ENCODE measurements around the gene SDK1.

The SDK1 gene

GRCh38 chr7:3805151-3805550, 504.1 kb downstream of the SDK1 start:
- DNase-seq (ENCODE audit: low read depth) = no peak

GRCh38 chr7:3806516-3806915, 505.5 kb downstream of the SDK1 start:
- no peak for DNase-seq (ENCODE audit: low read depth)

GRCh38 chr7:3807824-3808223, 506.8 kb downstream of the SDK1 start:
- no peak for DNase-seq (ENCODE audit: low read depth)

GRCh38 chr7:3821488-3821887, 520.4 kb downstream of the SDK1 start:
- DNase-seq (ENCODE audit: low read depth) = no peak

- DNase-seq (ENCODE audit: low read depth) = no peak
Observed at GRCh38 chr7:3825491-3825890, 524.4 kb downstream of the SDK1 start.

- DNase-seq (ENCODE audit: low read depth) = no peak
Observed at GRCh38 chr7:3832199-3832598, 531.1 kb downstream of the SDK1 start.

- DNase-seq (ENCODE audit: low read depth) = no peak
Observed at GRCh38 chr7:3835109-3835508, 534.1 kb downstream of the SDK1 start.

- no peak for DNase-seq (ENCODE audit: low read depth)
Observed at GRCh38 chr7:3836855-3837254, 535.8 kb downstream of the SDK1 start.

- DNase-seq (ENCODE audit: low read depth) = no peak
Observed at GRCh38 chr7:3844540-3845151, 543.6 kb downstream of the SDK1 start.

GRCh38 chr7:3846738-3847137, 545.7 kb downstream of the SDK1 start:
- DNase-seq (ENCODE audit: low read depth) = no peak

- no peak for DNase-seq (ENCODE audit: low read depth)
Observed at GRCh38 chr7:3847336-3847735, 546.3 kb downstream of the SDK1 start.

GRCh38 chr7:3859431-3859830, 558.4 kb downstream of the SDK1 start:
- DNase-seq (ENCODE audit: low read depth) = no peak

- no peak for DNase-seq (ENCODE audit: low read depth)
Observed at GRCh38 chr7:3860932-3861331, 559.9 kb downstream of the SDK1 start.

- DNase-seq (ENCODE audit: low read depth) = no peak
Observed at GRCh38 chr7:3861386-3861785, 560.3 kb downstream of the SDK1 start.

GRCh38 chr7:3861941-3862340, 560.9 kb downstream of the SDK1 start:
- no peak for DNase-seq (ENCODE audit: low read depth)

- no peak for DNase-seq (ENCODE audit: low read depth)
Observed at GRCh38 chr7:3862774-3863173, 561.7 kb downstream of the SDK1 start.

GRCh38 chr7:3866277-3866676, 565.2 kb downstream of the SDK1 start:
- no peak for DNase-seq (ENCODE audit: low read depth)

- DNase-seq (ENCODE audit: low read depth) = no peak
Observed at GRCh38 chr7:3867863-3868262, 566.8 kb downstream of the SDK1 start.

- no peak for DNase-seq (ENCODE audit: low read depth)
Observed at GRCh38 chr7:3879355-3880075, 578.5 kb downstream of the SDK1 start.

- no peak for DNase-seq (ENCODE audit: low read depth)
Observed at GRCh38 chr7:3880228-3880987, 579.4 kb downstream of the SDK1 start.

GRCh38 chr7:3882782-3883181, 581.7 kb downstream of the SDK1 start:
- DNase-seq (ENCODE audit: low read depth) = no peak

GRCh38 chr7:3884543-3884942, 583.5 kb downstream of the SDK1 start:
- no peak for DNase-seq (ENCODE audit: low read depth)

GRCh38 chr7:3887096-3887690, 586.1 kb downstream of the SDK1 start:
- no peak for DNase-seq (ENCODE audit: low read depth)

All from stimulated activated CD8-positive, alpha-beta memory T cell treated with anti-CD3 and anti-CD28 coated beads, Interleukin-12 subunit alpha, Interleukin-12 subunit beta, amount 100 ng/mL, for 4 hours (primary cell).